Liver (tissue), 9 donors: Measurements from ENCODE around the gene GRB2. TPM values are rescaled to one million over a fixed set of nuclear protein-coding genes. Genes with fewer than 3 reads are reported as not detected.

Experiments
- DNase-seq: peaks from one replicate; pipeline ENCODE4 v3.0.0-alpha.2; 2017; ENCODE audit warnings: low spot score
- H3K27ac ChIP-seq, 2 donors: one replicate each; pipeline ENCODE4 v1.7.0; 2013; ENCODE audit warnings: inconsistent platforms in 2 of 2, low read length in 2 of 2, control low read depth in 1 of 2, low read depth in 1 of 2, mild to moderate bottlenecking in 1 of 2
- H3K27me3 ChIP-seq, 4 donors: one replicate each; pipeline versions ENCODE4 v1.6.1 to v1.7.0; 2013; ENCODE audit warnings: low read length in 3 of 4, inconsistent platforms in 1 of 4, mild to moderate bottlenecking in 1 of 4, moderate library complexity in 1 of 4; ENCODE audit not compliant: control insufficient read depth in 4 of 4, insufficient read depth in 4 of 4
- H3K36me3 ChIP-seq, 4 donors: one replicate each; pipeline versions ENCODE4 v1.6.1 to v1.7.0; 2013; ENCODE audit warnings: low read length in 3 of 4, mild to moderate bottlenecking in 3 of 4, low read depth in 1 of 4, moderate library complexity in 1 of 4; ENCODE audit not compliant: control insufficient read depth in 4 of 4, insufficient read depth in 3 of 4
- H3K4me1 ChIP-seq, 4 donors: one replicate each; pipeline versions ENCODE4 v1.6.1 to v1.7.0; 2013; ENCODE audit warnings: low read length in 3 of 4, mild to moderate bottlenecking in 3 of 4, moderate library complexity in 1 of 4; ENCODE audit not compliant: control insufficient read depth in 4 of 4, insufficient read depth in 4 of 4
- H3K4me3 ChIP-seq, 3 donors: one replicate each; pipeline versions ENCODE4 v1.6.1 to v1.7.0; 2013; ENCODE audit warnings: low read length in 3 of 3, control low read depth in 1 of 3, low read depth in 1 of 3, mild to moderate bottlenecking in 1 of 3
- H3K9ac ChIP-seq, 2 donors: one replicate each; pipeline ENCODE4 v1.7.0; 2013; ENCODE audit warnings: low read length in 2 of 2, mild to moderate bottlenecking in 2 of 2, moderate library complexity in 2 of 2, control low read depth in 1 of 2, low read depth in 1 of 2
- H3K9me3 ChIP-seq, 4 donors: one replicate each; pipeline versions ENCODE4 v1.6.1 to v1.7.0; 2013; ENCODE audit warnings: low read length in 3 of 4; ENCODE audit not compliant: control insufficient read depth in 4 of 4
- CTCF ChIP-seq: fragments of 150-350 bp; IDR thresholded peaks from 2 replicates; pipeline ENCODE4 v1.5.1; 2017; ENCODE audit warnings: improper control_type of control experiment, low read depth, low read length; ENCODE audit not compliant: missing input control
- EGR1 ChIP-seq, 2 donors: IDR thresholded peaks; 2 replicates each; pipeline ENCODE4 v1.6.1; 2016 to 2018; ENCODE audit warnings: antibody characterized with exemption in 2 of 2, low read depth in 2 of 2
- FOXA1 ChIP-seq: IDR thresholded peaks from 2 replicates; pipeline ENCODE4 v1.6.1; 2016; ENCODE audit warnings: antibody characterized with exemption
- GABPA ChIP-seq, 2 donors: IDR thresholded peaks in 1 of 2; conservative IDR thresholded peaks in 1 of 2; 2 replicates each; pipeline ENCODE4 v1.6.1; 2016; ENCODE audit warnings: antibody characterized with exemption in 2 of 2, mild to moderate bottlenecking in 1 of 2, moderate library complexity in 1 of 2
- HNF4A ChIP-seq, 2 donors: conservative IDR thresholded peaks; 2 replicates each; pipeline ENCODE4 v1.6.1; 2016; ENCODE audit warnings: antibody characterized with exemption in 2 of 2, mild to moderate bottlenecking in 2 of 2
- HNF4G ChIP-seq: IDR thresholded peaks from 2 replicates; pipeline ENCODE4 v1.6.1; 2016; ENCODE audit warnings: antibody characterized with exemption
- JUND ChIP-seq, 2 donors: IDR thresholded peaks; 2 replicates each; pipeline ENCODE4 v1.6.1; 2016; ENCODE audit warnings: antibody characterized with exemption in 2 of 2
- MAX ChIP-seq: IDR thresholded peaks from 2 replicates; pipeline ENCODE4 v1.6.1; 2016; ENCODE audit warnings: antibody characterized with exemption
- NR2F2 ChIP-seq: IDR thresholded peaks from 2 replicates; pipeline ENCODE4 v1.6.1; 2016; ENCODE audit warnings: antibody characterized with exemption
- RAD21 ChIP-seq, 2 donors: IDR thresholded peaks; 2 replicates each; pipeline ENCODE4 v1.6.1; 2016; ENCODE audit warnings: antibody characterized with exemption in 2 of 2, mild to moderate bottlenecking in 2 of 2
- REST ChIP-seq: IDR thresholded peaks from 2 replicates; pipeline ENCODE4 v1.6.1; 2016; ENCODE audit warnings: antibody characterized with exemption, mild to moderate bottlenecking
- RXRA ChIP-seq, 2 donors: IDR thresholded peaks; 2 replicates each; pipeline ENCODE4 v1.6.1; 2017 to 2018; ENCODE audit warnings: antibody characterized with exemption in 2 of 2, mild to moderate bottlenecking in 1 of 2
- SP1 ChIP-seq: IDR thresholded peaks from 2 replicates; pipeline ENCODE4 v1.6.1; 2018; ENCODE audit warnings: antibody characterized with exemption, mild to moderate bottlenecking
- TAF1 ChIP-seq: conservative IDR thresholded peaks from 2 replicates; pipeline ENCODE4 v1.6.1; 2016; ENCODE audit warnings: antibody characterized with exemption, mild to moderate bottlenecking
- YY1 ChIP-seq: IDR thresholded peaks from 2 replicates; pipeline ENCODE4 v1.6.1; 2016; ENCODE audit warnings: antibody characterized with exemption, mild to moderate bottlenecking
- ZBTB33 ChIP-seq: IDR thresholded peaks from 2 replicates; pipeline ENCODE4 v1.6.1; 2016; ENCODE audit warnings: antibody characterized with exemption
- WGBS: extraction: QIAGEN DNeasy Blood & Tissue Kit; methylation state at CpG from one replicate; pipeline ENCODE4 v1.1.7; 2013; 5-methylcytosine and 5-hydroxymethylcytosine counted together
- polyA plus RNA-seq, 2 donors: library from polyadenylated mRNA; stranded (reverse) in 1 of 2; unstranded in 1 of 2; fragments of 200-250 nt in 1 of 2; fragments of >200 nt in 1 of 2; fragmentation: Nextera tagmentation in 1 of 2; extraction: Ambion mirVana in 1 of 2; gene quantifications; one replicate each; pipeline versions ENCODE4 v1.2.1 to v1.2.3, GENCODE V29; 2013 to 2015
- total RNA-seq, 2 donors: library from RNA; depleted of rRNA; stranded (reverse); fragments of >200 nt; gene quantifications; one replicate each; pipeline ENCODE4 v1.2.3, GENCODE V29; 2014
- TF ChIP-seq, protein P1 (sequence below): IDR thresholded peaks from 2 replicates; pipeline ENCODE4 v1.6.1; 2016; ENCODE audit warnings: antibody characterized with exemption
- donor health status: healthy.
- donor health status: healthy.
- donor health status: healthy.
- donor health status: healthy.
- donor health status: healthy.

GRB2 gene
- total and polyA plus RNA-seq, 4 donors = 36.0 to 91.8 (median 49.6) TPM

DNA sequence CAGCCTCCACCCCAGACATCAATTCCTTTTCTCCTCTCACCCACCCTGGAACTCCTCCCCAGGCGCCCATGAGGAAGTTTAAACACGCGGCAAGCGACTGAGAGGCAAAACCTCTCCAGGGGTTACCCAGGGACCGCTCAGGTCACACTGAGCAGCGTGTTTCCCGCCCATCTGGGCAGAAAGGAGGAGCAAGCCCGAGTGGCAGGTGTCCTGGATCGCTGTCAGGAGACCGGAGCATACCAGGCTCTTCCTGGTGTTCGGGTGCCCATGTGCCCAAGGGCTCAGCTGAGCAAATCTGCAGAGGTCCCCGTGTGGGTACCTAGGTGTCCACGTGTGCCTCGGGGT lies 116.7 kb downstream of the GRB2 start:
- H3K9me3 ChIP-seq = no peaks in the 10 kb centered on the region
- H3K4me1 ChIP-seq = peaks cover 0 to 10% (median 7%) of the 10 kb centered on the region in 4 donors
- TF ChIP-seq GABPA (IDR thresholded peaks at IDR 0.05 in 1 of 2, conservative IDR thresholded peaks at IDR 0.05 in 1 of 2) (no peak), RXRA (IDR thresholded peaks at IDR 0.05) (peak in 1 of 2 donors; percentile 8)
- peaks cover 0 to 6% (median 0%) of the 10 kb centered on the region in 4 donors for H3K36me3 ChIP-seq
- H3K27me3 ChIP-seq = no peaks in the 10 kb centered on the region
- peak; percentile 57 for DNase-seq
- under 1% methylated on average over 14 of the region's 14 CpGs for WGBS
- H3K27ac ChIP-seq = peak overlapping the region; percentile 75 to 87
- peak overlapping the region; percentile 57 to 58 for H3K9ac ChIP-seq
- peak overlapping the region; percentile 58 to 92 (median 91) for H3K4me3 ChIP-seq

DNA sequence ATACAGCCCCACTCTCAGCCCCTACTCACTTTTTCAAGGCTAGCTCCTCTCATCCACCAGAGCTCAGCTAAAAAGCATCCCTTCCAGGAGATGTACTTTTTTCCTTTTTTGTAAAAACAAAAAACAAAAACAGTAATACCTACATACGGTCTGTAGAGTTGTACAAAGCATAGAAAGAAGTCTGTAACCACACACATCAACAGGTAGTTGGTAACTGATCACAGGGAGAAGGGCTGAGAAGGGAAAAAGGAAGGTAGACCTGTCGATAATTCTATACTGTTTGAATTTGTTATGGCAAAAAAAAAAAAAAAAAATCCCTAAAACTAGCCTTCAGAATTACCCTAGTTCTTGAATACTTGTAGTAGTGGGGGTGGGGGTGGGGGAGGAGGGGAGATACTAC lies 117.1 kb downstream of the GRB2 start:
- Histone ChIP-seq H3K9ac (peak overlapping the region in 1 of 2 donors; percentile 57), H3K9me3 (no peaks in the 10 kb centered on the region), H3K4me3 (peak overlapping the region; percentile 58 to 92 (median 91)), H3K4me1 (peaks cover 0 to 10% (median 7%) of the 10 kb centered on the region in 4 donors), H3K27ac (peak overlapping the region; percentile 75 to 87), H3K27me3 (no peaks in the 10 kb centered on the region), H3K36me3 (peaks cover 0 to 6% (median 0%) of the 10 kb centered on the region in 4 donors)
- WGBS = 20% methylated on average over 2 of the region's 2 CpGs
- TF ChIP-seq HNF4G (no peak), GABPA (IDR thresholded peaks at IDR 0.05 in 1 of 2, conservative IDR thresholded peaks at IDR 0.05 in 1 of 2) (no peak), MAX (no peak), NR2F2 (no peak)
- no peak for DNase-seq

DNA sequence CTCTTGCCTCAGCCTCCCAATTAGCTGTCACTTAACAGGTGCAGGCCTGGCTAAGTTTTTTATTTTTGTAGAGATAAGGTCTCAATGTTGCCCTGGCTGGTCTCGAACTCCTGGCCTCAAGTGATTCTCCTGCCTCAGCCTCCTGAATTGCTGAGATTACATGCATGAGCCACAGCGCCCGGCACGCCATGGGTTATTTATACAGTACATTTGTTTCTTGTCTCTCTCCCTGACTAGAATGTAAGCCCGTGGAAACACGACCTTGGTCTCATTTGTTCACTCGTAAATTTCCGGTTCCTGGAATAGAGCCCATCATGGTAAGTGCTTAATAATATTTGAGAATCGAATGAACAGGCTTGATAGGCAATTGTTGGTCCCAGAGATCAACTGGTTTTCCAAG lies 118.3 kb downstream of the GRB2 start:
- H3K4me3 ChIP-seq = no peak overlapping the region
- no peaks in the 10 kb centered on the region for H3K27me3 ChIP-seq
- no peaks in the 10 kb centered on the region for H3K9me3 ChIP-seq
- no peak for DNase-seq
- peaks cover 0 to 8% (median 0%) of the 10 kb centered on the region in 4 donors for H3K36me3 ChIP-seq
- 93% methylated on average over 9 of the region's 9 CpGs for WGBS
- H3K4me1 ChIP-seq = peaks cover 0 to 10% (median 7%) of the 10 kb centered on the region in 4 donors
- TF ChIP-seq NR2F2 = no peak
- no peak for TF ChIP-seq HNF4A (conservative IDR thresholded peaks at IDR 0.05)
- TF ChIP-seq REST = no peak
- no peak for TF ChIP-seq JUND (IDR thresholded peaks at IDR 0.05)
- no peak for TF ChIP-seq SP1
- TF ChIP-seq RXRA (IDR thresholded peaks at IDR 0.05) = no peak
- TF ChIP-seq FOXA1 = no peak
- no peak for TF ChIP-seq RAD21 (IDR thresholded peaks at IDR 0.05)
- TF ChIP-seq TAF1 = no peak
- TF ChIP-seq EGR1 (IDR thresholded peaks at IDR 0.05; ENCODE audit: low read depth in 2 of 2) = no peak
- no peak for TF ChIP-seq HNF4G
- TF ChIP-seq ZBTB33 = no peak
- TF ChIP-seq GABPA (IDR thresholded peaks at IDR 0.05 in 1 of 2, conservative IDR thresholded peaks at IDR 0.05 in 1 of 2) = no peak
- no peak for TF ChIP-seq CTCF
- TF ChIP-seq MAX = no peak
- TF ChIP-seq YY1 = no peak
- TF ChIP-seq, protein P1, sequence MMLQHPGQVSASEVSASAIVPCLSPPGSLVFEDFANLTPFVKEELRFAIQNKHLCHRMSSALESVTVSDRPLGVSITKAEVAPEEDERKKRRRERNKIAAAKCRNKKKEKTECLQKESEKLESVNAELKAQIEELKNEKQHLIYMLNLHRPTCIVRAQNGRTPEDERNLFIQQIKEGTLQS = no peak
- no peak overlapping the region for H3K9ac ChIP-seq
- no peak overlapping the region for H3K27ac ChIP-seq
